Measurements from ENCODE around the gene NFE2L3.
"Not testable (repeated sequence)": the region's sequence is repeated elsewhere in the genome, so short reads cannot be mapped to it uniquely, and the experiment has no call there.

Gene NFE2L3

GRCh38 chr7:26147646-26148306 lies 4.2 kb upstream of the NFE2L3 start:
- not testable (repeated sequence) for DNase-seq (ENCODE audit: low read depth)

- not testable (repeated sequence) for DNase-seq (ENCODE audit: low read depth)
These were observed 3.7 kb upstream of the NFE2L3 start for GRCh38 chr7:26148307-26148700.

GRCh38 chr7:26149391-26149977 lies 2.5 kb upstream of the NFE2L3 start:
- no peak for DNase-seq (ENCODE audit: low read depth)

DNA sequence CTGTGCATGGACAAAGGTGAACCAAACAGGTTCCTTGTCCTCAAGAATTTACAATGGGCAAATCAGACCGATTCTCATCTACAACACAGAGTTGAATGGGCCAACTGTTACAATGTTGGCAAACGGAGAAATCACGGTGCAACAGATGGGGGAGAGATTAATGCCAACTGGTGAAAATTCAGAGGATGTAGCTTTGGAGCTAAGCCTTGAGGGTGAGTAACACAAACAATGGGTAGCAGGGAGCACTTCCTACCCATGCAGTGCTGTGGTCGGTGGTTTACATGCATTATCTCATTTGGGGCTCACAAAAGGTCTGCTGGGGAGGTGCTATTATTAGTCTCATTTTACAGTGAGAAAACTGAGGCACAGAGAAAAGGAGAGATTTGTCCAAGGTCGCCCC lies 902 bp upstream of the NFE2L3 start:
- DNase-seq (ENCODE audit: low read depth): no peak

- no peak for DNase-seq (ENCODE audit: low read depth)
These were observed 397 bp upstream of the NFE2L3 start for GRCh38 chr7:26151650-26151952.

DNA sequence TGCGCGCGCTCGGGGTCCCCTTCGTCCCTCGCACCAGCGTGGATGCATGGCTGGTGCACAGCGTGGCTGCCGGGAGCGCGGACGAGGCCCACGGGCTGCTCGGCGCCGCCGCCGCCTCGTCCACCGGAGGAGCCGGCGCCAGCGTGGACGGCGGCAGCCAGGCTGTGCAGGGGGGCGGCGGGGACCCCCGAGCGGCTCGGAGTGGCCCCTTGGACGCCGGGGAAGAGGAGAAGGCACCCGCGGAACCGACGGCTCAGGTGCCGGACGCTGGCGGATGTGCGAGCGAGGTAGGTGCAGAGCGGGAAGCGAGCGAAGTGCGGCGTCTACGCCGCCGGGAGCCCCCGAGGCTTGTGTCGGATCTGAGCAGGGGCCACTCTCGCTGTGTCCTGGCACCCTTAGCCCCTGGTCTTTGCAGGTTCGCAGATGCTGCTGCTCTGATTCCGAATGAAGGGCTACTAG lies 813 bp downstream of the NFE2L3 start:
- DNase-seq (ENCODE audit: low read depth): not testable (repeated sequence)

GRCh38 chr7:26153241-26153822 lies 1.3 kb downstream of the NFE2L3 start:
- DNase-seq (ENCODE audit: low read depth): no peak

DNA sequence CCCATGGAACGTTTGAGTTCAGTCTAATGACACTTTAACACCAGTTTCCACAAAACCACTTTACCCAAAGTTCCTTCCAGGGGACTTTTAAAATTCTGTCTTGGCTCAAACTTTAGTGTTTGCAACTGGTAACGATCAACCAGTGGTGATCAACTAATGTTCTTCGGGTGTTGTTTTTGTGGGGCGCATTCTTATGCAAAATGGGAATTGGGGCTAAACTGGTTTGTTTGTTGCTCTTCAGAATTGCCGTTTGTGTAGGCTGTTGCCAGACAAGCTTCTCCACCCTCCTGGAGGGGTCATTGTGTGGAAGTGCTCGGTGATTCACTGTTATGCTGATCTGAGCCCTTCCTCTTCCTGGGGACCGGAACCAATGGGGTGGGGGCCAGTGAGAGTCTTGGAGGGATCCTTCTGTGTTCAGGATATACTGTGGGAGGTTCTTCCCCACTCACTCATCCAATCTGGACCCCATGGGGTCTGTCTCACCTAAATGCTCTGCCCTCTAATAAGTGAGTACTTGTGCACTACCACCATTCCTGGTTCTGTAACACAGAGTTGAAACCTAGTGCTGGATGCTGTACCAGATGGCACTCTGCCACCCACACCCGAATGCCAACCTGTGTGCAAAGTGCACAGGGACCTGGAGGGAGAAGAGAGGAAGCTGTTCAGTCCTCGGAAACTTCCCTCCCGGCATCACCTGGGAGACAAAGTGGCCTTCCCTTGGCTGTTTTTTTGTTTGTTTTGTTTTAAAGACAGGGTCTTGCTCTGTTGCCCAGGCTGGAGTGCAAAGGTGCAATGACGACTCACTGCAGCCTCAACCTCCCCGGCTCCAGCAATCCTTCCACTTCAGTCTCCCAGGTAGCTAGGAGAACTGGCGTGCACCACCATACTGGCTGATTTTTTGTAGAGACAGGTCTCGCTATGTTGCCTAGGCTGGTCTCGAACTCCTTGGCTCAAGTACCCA lies 2.1 kb downstream of the NFE2L3 start:
- no peak for DNase-seq (ENCODE audit: low read depth)

GRCh38 chr7:26155531-26156375 lies 3.8 kb downstream of the NFE2L3 start:
- DNase-seq (ENCODE audit: low read depth): no peak

- no peak for DNase-seq (ENCODE audit: low read depth)
These were observed 4.7 kb downstream of the NFE2L3 start for GRCh38 chr7:26156451-26157420.

GRCh38 chr7:26157520-26158105 lies 5.6 kb downstream of the NFE2L3 start:
- no peak for DNase-seq (ENCODE audit: low read depth)

DNA sequence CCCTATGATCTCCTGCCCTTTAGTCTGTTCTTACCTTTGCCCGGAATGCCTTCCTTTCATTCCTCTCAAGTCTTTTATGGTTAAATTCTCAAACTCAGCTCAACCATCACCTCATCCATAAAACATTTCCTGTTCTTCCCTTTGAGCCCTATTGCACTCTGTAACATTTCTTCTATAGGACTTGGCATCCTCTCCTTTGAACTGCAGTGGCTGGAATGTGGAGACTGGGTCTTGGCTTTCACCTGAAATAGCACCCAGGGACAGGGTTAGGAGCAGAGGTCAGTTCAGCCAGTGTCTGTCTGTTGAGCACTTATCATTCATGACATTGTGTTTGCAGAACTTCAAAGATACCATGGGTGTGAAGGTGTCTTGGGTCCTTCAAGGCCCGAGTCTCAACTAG lies 7.2 kb downstream of the NFE2L3 start:
- DNase-seq (ENCODE audit: low read depth): no peak

DNA sequence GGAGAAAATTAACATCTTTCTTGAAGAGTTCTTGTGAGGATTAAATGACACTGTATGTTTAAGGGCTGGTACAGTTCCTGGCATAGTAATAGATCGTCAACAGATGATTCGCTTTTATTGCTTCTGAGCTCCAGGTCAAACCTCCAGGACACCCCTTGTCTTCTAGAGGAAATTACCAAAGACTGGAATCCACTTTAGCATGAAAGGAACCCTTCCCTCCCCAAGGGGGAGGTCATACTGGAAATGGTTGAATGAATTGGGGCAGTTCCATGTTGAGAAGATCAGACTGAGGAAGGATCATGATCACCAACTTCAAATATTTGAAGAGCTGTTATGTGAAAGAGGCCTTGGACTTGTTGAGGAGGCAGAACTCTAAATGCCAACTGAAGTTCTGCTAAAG lies 8.9 kb downstream of the NFE2L3 start:
- DNase-seq (ENCODE audit: low read depth): no peak

DNA sequence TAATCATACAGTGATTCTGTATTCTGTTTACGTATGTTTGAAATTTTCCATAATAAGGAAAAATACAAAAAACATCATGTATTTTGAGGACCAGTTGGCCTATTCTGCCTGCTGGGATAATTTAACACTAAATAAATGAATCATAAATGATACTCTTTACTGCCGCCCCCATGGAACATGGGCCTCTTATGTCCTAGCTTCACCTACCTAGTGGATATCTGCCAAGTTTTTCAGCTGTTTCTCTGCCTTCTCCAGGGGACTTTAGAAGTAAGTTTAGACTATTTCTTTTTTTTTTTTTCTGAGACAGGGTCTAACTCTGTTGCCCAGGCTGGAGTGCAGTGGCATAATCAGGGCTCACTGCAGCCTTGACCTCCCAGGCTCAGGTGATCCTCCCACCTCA lies 10.4 kb downstream of the NFE2L3 start:
- DNase-seq (ENCODE audit: low read depth): no peak

- not testable (repeated sequence) for DNase-seq (ENCODE audit: low read depth)
These were observed 11.8 kb downstream of the NFE2L3 start for GRCh38 chr7:26163804-26164203.

GRCh38 chr7:26165950-26166683 lies 14.1 kb downstream of the NFE2L3 start:
- DNase-seq (ENCODE audit: low read depth): no peak

GRCh38 chr7:26166684-26167266 lies 14.8 kb downstream of the NFE2L3 start:
- DNase-seq (ENCODE audit: low read depth): no peak

GRCh38 chr7:26167303-26167934 lies 15.4 kb downstream of the NFE2L3 start:
- DNase-seq (ENCODE audit: low read depth): no peak

All from activated gamma-delta T cell treated with anti-CD3 and anti-CD28 coated beads, Interleukin-2, amount 50 U/mL, for 16 hours (primary cell).